Heart right ventricle (tissue), 16 donors: Measurements from ENCODE around the gene MKRN2OS. TPM values are rescaled to one million over a fixed set of nuclear protein-coding genes. Genes with fewer than 3 reads are reported as not detected.
A peak's percentile ranks its signal among the peaks of the same experiment; 100 is the strongest.

Experiments used
- ATAC-seq, 8 donors: fragments of 200-7000 bp; cut with Tn5 transposase; one replicate each; pipeline ENCODE4 v1.9.1; 2020; ENCODE audit warnings: mild to moderate bottlenecking in 8 of 8, moderate library complexity in 8 of 8, moderate number of reproducible peaks in 1 of 8
- DNase-seq, 2 donors: peaks; one replicate each; pipeline ENCODE4 v3.0.0-alpha.2; 2020
- H3K27ac ChIP-seq, 10 donors: fragments of 200-600 bp; sonication (generic) in 2 of 10; one replicate each; pipeline versions ENCODE4 v1.5.0 to v1.8.0; 2020 to 2022; ENCODE audit warnings: mild to moderate bottlenecking in 3 of 10
- H3K27me3 ChIP-seq, 7 donors: fragments of 200-600 bp; one replicate each; pipeline ENCODE4 v1.8.0; 2021 to 2022; ENCODE audit warnings: mild to moderate bottlenecking in 2 of 7
- H3K36me3 ChIP-seq, 9 donors: fragments of 200-600 bp; sonication (generic) in 1 of 9; one replicate each; pipeline versions ENCODE4 v1.5.0 to v1.8.0; 2020 to 2022; ENCODE audit warnings: mild to moderate bottlenecking in 2 of 9
- H3K4me1 ChIP-seq, 9 donors: fragments of 200-600 bp; sonication (generic) in 1 of 9; one replicate each; pipeline versions ENCODE4 v1.5.0 to v1.8.0; 2020 to 2022; ENCODE audit warnings: mild to moderate bottlenecking in 4 of 9
- H3K4me3 ChIP-seq, 10 donors: fragments of 200-600 bp; sonication (generic) in 2 of 10; one replicate each; pipeline versions ENCODE4 v1.5.0 to v1.8.0; 2020 to 2022; ENCODE audit warnings: mild to moderate bottlenecking in 7 of 10, moderate library complexity in 2 of 10
- H3K9me3 ChIP-seq, 11 donors: fragments of 200-600 bp in 10 of 11; sonication (generic) in 2 of 11; one replicate each; pipeline versions ENCODE4 v1.5.0 to v1.8.0; 2013 to 2022; ENCODE audit warnings: mild to moderate bottlenecking in 2 of 11, control low read depth in 1 of 11, moderate library complexity in 1 of 11
- CTCF ChIP-seq, 9 donors: fragments of 200-600 bp; sonication (generic) in 2 of 9; IDR thresholded peaks; one replicate each; pipeline versions ENCODE4 v1.5.0 to v1.8.0; 2021 to 2022; ENCODE audit warnings: antibody characterized with exemption in 9 of 9, mild to moderate bottlenecking in 5 of 9, moderate library complexity in 1 of 9
- WGBS, 2 donors: extraction: QIAGEN DNeasy Blood & Tissue Kit; methylation state at CpG; one replicate each; pipeline ENCODE4 v1.1.7; 2013; ENCODE audit warnings: inconsistent platforms in 1 of 2; 5-methylcytosine and 5-hydroxymethylcytosine counted together
- intact Hi-C, 10 donors: fragments of 100-400 bp; cut with DNase I; formaldehyde crosslinking; loops; one replicate each; pipeline versions ENCODE4 v1.11.1 to v1.14.2; 2022
- polyA plus RNA-seq, 2 donors: library from polyadenylated mRNA; stranded (reverse); fragments of 200-250 nt; gene quantifications; one replicate each; pipeline ENCODE4 v1.2.3, GENCODE V29; 2013
- total RNA-seq, 10 donors: library from RNA; stranded (reverse); fragmentation: NEBNext Ultra II Directional in 3 of 10; extraction: Animal tissue kit (Norgen Biotek cat#: 25700) in 3 of 10; gene quantifications; one replicate each; pipeline versions ENCODE4 v1.2.1 to v1.2.4, GENCODE V29; 2021 to 2023
- donor health status: Arrhythmogenic right ventricular cardiomyopathy.
- donor health status: ischemic (EF 13 %, LVEDD 7.1; RV severe dilation, severe dysfunction).
- donor health status: healthy with polysubstance abuse.
- donor health status: DM: no; HTN: yes; CAD: no.
- donor health status: DM: no; HTN: no; CAD: no.
- donor health status: ischemic (EF 25% LVEDD 6.9; RV normal size, moderate dysfunction).
- donor health status: ischemic (EF 25% LVEDD 5.7; RV mildly dilated, moderate dysfunction).
- donor health status: healthy.
- donor health status: DM: yes; HTN: yes; CAD: no.
- donor health status: Ischemic cardiomyopathy.
- donor health status: ischemic (EF 35%, LVEDD 5.7; RV mildly dilated, moderate dysfunction).
- donor health status: nonischemic (EF 11% LVEDD 7.7; RV severe dilation, severe dysfunction).
- donor health status: DM: yes; HTN: yes; CAD: no.
- donor health status: PGD.
- donor health status: ischemic (EF 29% LVEDD 5.4; RV normal size, mild dysfunction).
- donor health status: nonischemic (EF 23%, LVEDD 6.1; RV moderate dilation, normal function).

The MKRN2OS gene
- total and polyA plus RNA-seq, 12 donors, result 0.49 to 9.3 (median 6.2) TPM; not detected in 5

- H3K36me3 ChIP-seq, result peaks cover 0 to 77% (median 15%) of the 10 kb centered on the region in 9 donors
- peak overlapping the region in 1 of 10 donors; percentile 23 for H3K27ac ChIP-seq
- TF ChIP-seq CTCF (IDR thresholded peaks at IDR 0.05), result no peak
- 79 to 81% methylated on average over 8 of the region's 8 CpGs for whole genome bisulfite sequencing, 2 donors
- DNase-seq, result no peak
- H3K9me3 ChIP-seq, result no peaks in the 10 kb centered on the region
- H3K27me3 ChIP-seq, result no peaks in the 10 kb centered on the region
- H3K4me1 ChIP-seq, result peaks cover 0 to 2% (median 0%) of the 10 kb centered on the region in 9 donors
- intact Hi-C loops, result no loop called here
- ATAC-seq, result peak in 5 of 8 donors; percentile 28 to 64 (median 55)
- no peak overlapping the region for H3K4me3 ChIP-seq
Measured at GRCh38 chr3:12507591-12508281, 37.6 kb downstream of the MKRN2OS start.

GRCh38 chr3:12506201-12506709 is 39.0 kb downstream of the MKRN2OS start:
- H3K36me3 ChIP-seq, result peaks cover 0 to 74% (median 15%) of the 10 kb centered on the region in 9 donors
- H3K27ac ChIP-seq, result no peak overlapping the region
- H3K4me3 ChIP-seq, result no peak overlapping the region
- no peaks in the 10 kb centered on the region for H3K27me3 ChIP-seq
- DNase-seq (no peak), ATAC-seq (no peak)
- intact Hi-C loops, result no loop called here
- TF ChIP-seq CTCF (IDR thresholded peaks at IDR 0.05), result no peak
- 97% methylated on average over 5 of the region's 5 CpGs for WGBS, 2 donors
- H3K4me1 ChIP-seq, result peaks cover 0 to 7% (median 0%) of the 10 kb centered on the region in 9 donors
- no peaks in the 10 kb centered on the region for H3K9me3 ChIP-seq

- Histone ChIP-seq H3K9me3 (no peaks in the 10 kb centered on the region), H3K4me3 (no peak overlapping the region), H3K36me3 (peaks cover 0 to 84% (median 25%) of the 10 kb centered on the region in 9 donors), H3K27ac (no peak overlapping the region), H3K4me1 (peaks cover 0 to 7% (median 0%) of the 10 kb centered on the region in 9 donors), H3K27me3 (no peaks in the 10 kb centered on the region)
- no peak for TF ChIP-seq CTCF (IDR thresholded peaks at IDR 0.05)
- intact Hi-C loops, result no loop called here
- ATAC-seq (no peak), DNase-seq (no peak)
- WGBS, 2 donors, result 91 to 92% methylated on average over 18 of the region's 18 CpGs
Measured at GRCh38 chr3:12503126-12503957, 42.0 kb downstream of the MKRN2OS start.

GRCh38 chr3:12501360-12502020 is 43.8 kb downstream of the MKRN2OS start:
- H3K27ac ChIP-seq, result peak overlapping the region in 1 of 10 donors; percentile 23
- peaks cover 0 to 7% (median 0%) of the 10 kb centered on the region in 9 donors for H3K4me1 ChIP-seq
- no peaks in the 10 kb centered on the region for H3K27me3 ChIP-seq
- peaks cover 0 to 91% (median 34%) of the 10 kb centered on the region in 9 donors for H3K36me3 ChIP-seq
- ATAC-seq, result peak in 2 of 8 donors; percentile 65 to 79
- no peaks in the 10 kb centered on the region for H3K9me3 ChIP-seq
- WGBS, 2 donors, result 75 to 82% methylated on average over 7 of the region's 7 CpGs
- intact Hi-C loops, result no loop called here
- H3K4me3 ChIP-seq, result no peak overlapping the region
- no peak for DNase-seq
- TF ChIP-seq CTCF (IDR thresholded peaks at IDR 0.05), result no peak
